Mesenchymal stem cell (in vitro differentiated cells and primary cell): ENCODE results near the gene ANGPTL2.

Experiments used
- DNase-seq: peaks from one replicate; pipeline ENCODE4 v3.0.0-alpha.2; 2013
- H2AFZ ChIP-seq: one replicate; pipeline ENCODE4 v1.6.1; 2013; ENCODE audit warnings: low read depth, mild to moderate bottlenecking, control low read depth, inconsistent platforms, low read length, moderate library complexity
- H2AK5ac ChIP-seq: 2 replicates; pipeline ENCODE4 v1.6.1; 2013; ENCODE audit warnings: low read length, moderate library complexity, mild to moderate bottlenecking, inconsistent platforms; ENCODE audit not compliant: severe bottlenecking
- H2BK120ac ChIP-seq: one replicate; pipeline ENCODE4 v1.6.1; 2013; ENCODE audit warnings: low read depth, mild to moderate bottlenecking, inconsistent platforms, low read length, moderate library complexity
- H2BK12ac ChIP-seq, 2 experiments: one replicate each; pipeline ENCODE4 v1.6.1; 2013; ENCODE audit warnings: inconsistent platforms in 2 of 2, low read length in 2 of 2, mild to moderate bottlenecking in 2 of 2, moderate library complexity in 2 of 2, control low read depth in 1 of 2
- H2BK15ac ChIP-seq: one replicate; pipeline ENCODE4 v1.6.1; 2013; ENCODE audit warnings: mild to moderate bottlenecking, low read depth, inconsistent platforms; ENCODE audit not compliant: poor library complexity, severe bottlenecking
- H2BK5ac ChIP-seq: 2 replicates; pipeline ENCODE4 v1.6.1; 2013; ENCODE audit warnings: low read depth, mild to moderate bottlenecking, low read length, control low read depth, inconsistent platforms; ENCODE audit not compliant: poor library complexity, severe bottlenecking
- H3K14ac ChIP-seq, 2 experiments: one replicate each; pipeline ENCODE4 v1.6.1; 2013; ENCODE audit warnings: inconsistent platforms in 2 of 2, low read length in 2 of 2, control low read depth in 1 of 2, mild to moderate bottlenecking in 1 of 2, moderate library complexity in 1 of 2
- H3K18ac ChIP-seq, 2 experiments: one replicate each; pipeline ENCODE4 v1.6.1; 2013; ENCODE audit warnings: inconsistent platforms in 2 of 2, low read length in 2 of 2, control low read depth in 1 of 2, low read depth in 1 of 2, mild to moderate bottlenecking in 1 of 2
- H3K23ac ChIP-seq, 2 experiments: one replicate each; pipeline ENCODE4 v1.6.1; 2013; ENCODE audit warnings: inconsistent platforms in 2 of 2, low read length in 2 of 2, mild to moderate bottlenecking in 2 of 2, moderate library complexity in 2 of 2, control low read depth in 1 of 2
- H3K27ac ChIP-seq: 2 replicates; pipeline ENCODE4 v1.5.1; 2013; ENCODE audit warnings: mild to moderate bottlenecking, moderate library complexity, low read length, control low read depth, inconsistent platforms; ENCODE audit not compliant: poor library complexity, severe bottlenecking
- H3K27me3 ChIP-seq, 2 experiments: 2 replicates each; pipeline versions ENCODE4 v1.6.1 to v1.7.0; 2013; ENCODE audit warnings: low read length in 2 of 2, mild to moderate bottlenecking in 2 of 2, moderate library complexity in 2 of 2, control low read depth in 1 of 2, inconsistent platforms in 1 of 2; ENCODE audit not compliant: control insufficient read depth in 1 of 2, insufficient read depth in 1 of 2
- H3K36me3 ChIP-seq, 2 experiments: 2 replicates each; pipeline versions ENCODE4 v1.6.1 to v1.7.0; 2013; ENCODE audit warnings: low read length in 2 of 2, control low read depth in 1 of 2, inconsistent platforms in 1 of 2, low read depth in 1 of 2, mild to moderate bottlenecking in 1 of 2; ENCODE audit not compliant: insufficient read depth in 2 of 2, control insufficient read depth in 1 of 2
- H3K4ac ChIP-seq, 2 experiments: one replicate each; pipeline ENCODE4 v1.6.1; 2013; ENCODE audit warnings: inconsistent platforms in 2 of 2, low read length in 2 of 2, mild to moderate bottlenecking in 2 of 2, moderate library complexity in 2 of 2, control low read depth in 1 of 2, low read depth in 1 of 2
- H3K4me1 ChIP-seq: 2 replicates; pipeline ENCODE4 v1.6.1; 2013; ENCODE audit warnings: low read depth, low read length, control low read depth; ENCODE audit not compliant: control insufficient read depth, insufficient read depth
- H3K4me2 ChIP-seq: 2 replicates; pipeline ENCODE4 v1.6.1; 2013; ENCODE audit warnings: low read length, mild to moderate bottlenecking, inconsistent platforms; ENCODE audit not compliant: poor library complexity, severe bottlenecking
- H3K4me3 ChIP-seq, 2 experiments: 2 replicates each; pipeline versions ENCODE4 v1.5.1 to v1.7.0; 2013; ENCODE audit warnings: low read length in 2 of 2, mild to moderate bottlenecking in 2 of 2, control low read depth in 1 of 2, low read depth in 1 of 2; ENCODE audit not compliant: insufficient read depth in 1 of 2
- H3K79me1 ChIP-seq: replicated peaks from 2 replicates; pipeline ENCODE4 v1.6.1; 2013; ENCODE audit warnings: mild to moderate bottlenecking, control low read depth, low read length, inconsistent platforms; ENCODE audit not compliant: poor library complexity, severe bottlenecking
- H3K9ac ChIP-seq: 2 replicates; pipeline ENCODE4 v1.7.0; 2013; ENCODE audit warnings: mild to moderate bottlenecking, low read length, moderate library complexity
- H3K9me3 ChIP-seq: 2 replicates; pipeline ENCODE4 v1.7.0; 2013; ENCODE audit warnings: mild to moderate bottlenecking, low read length; ENCODE audit not compliant: control insufficient read depth
- H4K8ac ChIP-seq: one replicate; pipeline ENCODE4 v1.6.1; 2013; ENCODE audit warnings: inconsistent platforms, mild to moderate bottlenecking, low read length, moderate library complexity
- H4K91ac ChIP-seq: one replicate; pipeline ENCODE4 v1.6.1; 2013; ENCODE audit warnings: mild to moderate bottlenecking, low read length, inconsistent platforms
- whole genome bisulfite sequencing: methylation state at CpG from one replicate; pipeline ENCODE4 v1.1.7; 2013; ENCODE audit warnings: mixed read lengths; 5-methylcytosine and 5-hydroxymethylcytosine counted together

Gene ANGPTL2

GRCh38 chr9:127083138-127083980, 39.1 kb downstream of the ANGPTL2 start:
- H2AFZ ChIP-seq, result no peak overlapping the region
- no peak overlapping the region for H3K4me2 ChIP-seq
- H3K4me1 ChIP-seq, result no peaks in the 10 kb centered on the region
- no peak overlapping the region for H2BK120ac ChIP-seq
- peaks cover 0 to 18% of the 10 kb centered on the region in 2 experiments for H3K36me3 ChIP-seq
- H3K4ac ChIP-seq, result no peak overlapping the region
- no peak overlapping the region for H4K8ac ChIP-seq
- H3K9ac ChIP-seq, result no peak overlapping the region
- peak; percentile 24 for DNase-seq
- peaks cover 2 to 35% of the 10 kb centered on the region in 2 experiments for H3K27me3 ChIP-seq
- no peak overlapping the region for H3K27ac ChIP-seq
- H3K9me3 ChIP-seq, result no peaks in the 10 kb centered on the region
- no peak overlapping the region for H3K18ac ChIP-seq
- H2BK12ac ChIP-seq, result no peak overlapping the region
- H2BK5ac ChIP-seq, result no peak overlapping the region
- no peak overlapping the region for H2BK15ac ChIP-seq
- no peak overlapping the region for H2AK5ac ChIP-seq
- H3K79me1 ChIP-seq, result no peaks in the 10 kb centered on the region
- WGBS, result 88% methylated on average over 5 of the region's 5 CpGs
- no peak overlapping the region for H3K14ac ChIP-seq
- H3K4me3 ChIP-seq, result no peak overlapping the region
- H3K23ac ChIP-seq, result no peak overlapping the region
- H4K91ac ChIP-seq, result no peak overlapping the region

GRCh38 chr9:127081250-127082185, 40.9 kb downstream of the ANGPTL2 start:
- 94% methylated on average over 8 of the region's 8 CpGs for WGBS

GRCh38 chr9:127079446-127080140, 42.8 kb downstream of the ANGPTL2 start:
- no peak for DNase-seq
- WGBS, result 87% methylated on average over 8 of the region's 8 CpGs

More at GRCh38 chr9:127081250-127082185, 40.9 kb downstream of the ANGPTL2 start:
- no peak overlapping the region for H2BK5ac ChIP-seq
- H4K91ac ChIP-seq, result no peak overlapping the region
- no peak overlapping the region for H3K9ac ChIP-seq
- peaks cover 2 to 44% of the 10 kb centered on the region in 2 experiments for H3K27me3 ChIP-seq
- no peak overlapping the region for H4K8ac ChIP-seq
- no peak overlapping the region for H3K4me3 ChIP-seq
- no peak overlapping the region for H2AFZ ChIP-seq
- no peaks in the 10 kb centered on the region for H3K36me3 ChIP-seq
- no peak overlapping the region for H3K4ac ChIP-seq
- no peak overlapping the region for H2AK5ac ChIP-seq
- H3K4me2 ChIP-seq, result no peak overlapping the region
- H3K27ac ChIP-seq, result no peak overlapping the region
- H2BK15ac ChIP-seq, result no peak overlapping the region
- no peak overlapping the region for H2BK12ac ChIP-seq
- H3K9me3 ChIP-seq, result no peaks in the 10 kb centered on the region
- H3K79me1 ChIP-seq, result no peaks in the 10 kb centered on the region
- DNase-seq, result no peak
- H3K18ac ChIP-seq, result no peak overlapping the region
- no peak overlapping the region for H3K14ac ChIP-seq
- peaks cover 4% of the 10 kb centered on the region for H3K4me1 ChIP-seq
- H2BK120ac ChIP-seq, result no peak overlapping the region
- H3K23ac ChIP-seq, result no peak overlapping the region

More at GRCh38 chr9:127079446-127080140, 42.8 kb downstream of the ANGPTL2 start:
- no peak overlapping the region for H3K18ac ChIP-seq
- no peak overlapping the region for H3K14ac ChIP-seq
- H3K36me3 ChIP-seq, result no peaks in the 10 kb centered on the region
- H2BK5ac ChIP-seq, result no peak overlapping the region
- H3K27ac ChIP-seq, result no peak overlapping the region
- H3K4ac ChIP-seq, result no peak overlapping the region
- H4K8ac ChIP-seq, result no peak overlapping the region
- no peaks in the 10 kb centered on the region for H3K79me1 ChIP-seq
- H2AK5ac ChIP-seq, result no peak overlapping the region
- H3K4me3 ChIP-seq, result no peak overlapping the region
- H2BK15ac ChIP-seq, result no peak overlapping the region
- peaks cover 4% of the 10 kb centered on the region for H3K4me1 ChIP-seq
- no peak overlapping the region for H2AFZ ChIP-seq
- no peaks in the 10 kb centered on the region for H3K9me3 ChIP-seq
- H2BK120ac ChIP-seq, result no peak overlapping the region
- no peak overlapping the region for H3K4me2 ChIP-seq
- peaks cover 2 to 38% of the 10 kb centered on the region in 2 experiments for H3K27me3 ChIP-seq
- H3K23ac ChIP-seq, result no peak overlapping the region
- no peak overlapping the region for H3K9ac ChIP-seq
- no peak overlapping the region for H4K91ac ChIP-seq
- no peak overlapping the region for H2BK12ac ChIP-seq
